ENCODE results near the gene SIKE1. TPM values are rescaled to one million over a fixed set of nuclear protein-coding genes. Genes with fewer than 3 reads are reported as not detected.

Gene SIKE1
- total RNA-seq, 3 donors from 2014 or later (not counting 1 experiment from before 2014, with no cell fraction given), result 53.3 to 57.5 (median 53.4) TPM

- H3K27ac Mint-ChIP-seq, result peak overlapping the region in 1 of 2 donors; percentile 99
- Histone ChIP-seq H3K36me3 (ENCODE audit: control insufficient read depth, insufficient read depth, low read length) (peaks cover 20% of the 10 kb centered on the region), H3K4me3 (ENCODE audit: low read length) (no peak overlapping the region), H3K9me3 (ENCODE audit: control insufficient read depth, insufficient read depth, low read length) (no peaks in the 10 kb centered on the region), H3K4me1 (ENCODE audit: control insufficient read depth, insufficient read depth, low read length) (peaks cover 27% of the 10 kb centered on the region), H3K27me3 (ENCODE audit: control insufficient read depth, insufficient read depth, low read length) (no peaks in the 10 kb centered on the region), H3K27ac (ENCODE audit: low read length) (no peak overlapping the region)
- no peaks in the 10 kb centered on the region for H3K9me3 Mint-ChIP-seq
- DNase-seq (no peak), ATAC-seq (no peak)
- H3K4me3 Mint-ChIP-seq, result no peak overlapping the region
- TF ChIP-seq CTCF (IDR thresholded peaks at IDR 0.05), result no peak
- H3K36me3 Mint-ChIP-seq, result no peaks in the 10 kb centered on the region
- intact Hi-C loops (cut with micrococcal nuclease), result no loop called here
- H3K27me3 Mint-ChIP-seq (ENCODE audit: low read depth in 2 of 2), result no peaks in the 10 kb centered on the region
- WGBS (ENCODE audit: insufficient coverage), result 60% methylated on average over 2 of the region's 4 CpGs
- H3K4me1 Mint-ChIP-seq, result peaks cover 84 to 86% of the 10 kb centered on the region in 2 donors
These were observed 27.3 kb downstream of the SIKE1 start for GRCh38 chr1:114753143-114753542.

GRCh38 chr1:114750780-114751179, 29.7 kb downstream of the SIKE1 start:
- WGBS (ENCODE audit: insufficient coverage), result 64% methylated on average over 5 of the region's 5 CpGs
- H3K9me3 Mint-ChIP-seq, result no peaks in the 10 kb centered on the region
- H3K36me3 ChIP-seq (ENCODE audit: control insufficient read depth, insufficient read depth, low read length), result peaks cover 38% of the 10 kb centered on the region
- peaks cover 18% of the 10 kb centered on the region for H3K4me1 ChIP-seq (ENCODE audit: control insufficient read depth, insufficient read depth, low read length)
- H3K27ac ChIP-seq (ENCODE audit: low read length), result no peak overlapping the region
- peak overlapping the region; percentile 29 to 75 for H3K27ac Mint-ChIP-seq
- H3K27me3 Mint-ChIP-seq (ENCODE audit: low read depth in 2 of 2), result no peaks in the 10 kb centered on the region
- H3K4me3 Mint-ChIP-seq, result no peak overlapping the region
- H3K4me1 Mint-ChIP-seq, result peaks cover 76 to 85% of the 10 kb centered on the region in 2 donors
- DNase-seq (no peak), ATAC-seq (no peak)
- H3K27me3 ChIP-seq (ENCODE audit: control insufficient read depth, insufficient read depth, low read length), result no peaks in the 10 kb centered on the region
- no peak for TF ChIP-seq CTCF (IDR thresholded peaks at IDR 0.05)
- no peaks in the 10 kb centered on the region for H3K9me3 ChIP-seq (ENCODE audit: control insufficient read depth, insufficient read depth, low read length)
- intact Hi-C loops (cut with micrococcal nuclease), result no loop called here
- peaks cover 7% of the 10 kb centered on the region for H3K36me3 Mint-ChIP-seq
- no peak overlapping the region for H3K4me3 ChIP-seq (ENCODE audit: low read length)

GRCh38 chr1:114749835-114750234, 30.6 kb downstream of the SIKE1 start:
- no peak for TF ChIP-seq CTCF (IDR thresholded peaks at IDR 0.05)
- WGBS (ENCODE audit: insufficient coverage), result 80% methylated on average over 2 of the region's 5 CpGs
- Histone ChIP-seq H3K4me3 (ENCODE audit: low read length) (no peak overlapping the region), H3K27ac (ENCODE audit: low read length) (no peak overlapping the region), H3K9me3 (ENCODE audit: control insufficient read depth, insufficient read depth, low read length) (no peaks in the 10 kb centered on the region), H3K36me3 (ENCODE audit: control insufficient read depth, insufficient read depth, low read length) (peaks cover 40% of the 10 kb centered on the region), H3K4me1 (ENCODE audit: control insufficient read depth, insufficient read depth, low read length) (peaks cover 15% of the 10 kb centered on the region), H3K27me3 (ENCODE audit: control insufficient read depth, insufficient read depth, low read length) (no peaks in the 10 kb centered on the region)
- no peak for ATAC-seq
- DNase-seq, result no peak
- Mint-ChIP-seq H3K9me3 (no peaks in the 10 kb centered on the region), H3K4me1 (peaks cover 67 to 79% of the 10 kb centered on the region in 2 donors), H3K4me3 (no peak overlapping the region), H3K27ac (no peak overlapping the region), H3K36me3 (peaks cover 7% of the 10 kb centered on the region), H3K27me3 (ENCODE audit: low read depth in 2 of 2) (no peaks in the 10 kb centered on the region)
- intact Hi-C loops (cut with micrococcal nuclease), result no loop called here

GRCh38 chr1:114746450-114747121, 33.9 kb downstream of the SIKE1 start:
- Mint-ChIP-seq H3K27ac (peak overlapping the region; percentile 10 to 45), H3K36me3 (peaks cover 8% of the 10 kb centered on the region), H3K4me1 (peaks cover 72 to 82% of the 10 kb centered on the region in 2 donors), H3K27me3 (ENCODE audit: low read depth in 2 of 2) (no peaks in the 10 kb centered on the region), H3K9me3 (no peaks in the 10 kb centered on the region), H3K4me3 (no peak overlapping the region)
- no peak for DNase-seq
- H3K9me3 ChIP-seq (ENCODE audit: control insufficient read depth, insufficient read depth, low read length), result no peaks in the 10 kb centered on the region
- 85% methylated on average over 6 of the region's 6 CpGs for whole genome bisulfite sequencing (ENCODE audit: insufficient coverage)
- peaks cover 6% of the 10 kb centered on the region for H3K4me1 ChIP-seq (ENCODE audit: control insufficient read depth, insufficient read depth, low read length)
- no peak overlapping the region for H3K4me3 ChIP-seq (ENCODE audit: low read length)
- no peaks in the 10 kb centered on the region for H3K27me3 ChIP-seq (ENCODE audit: control insufficient read depth, insufficient read depth, low read length)
- intact Hi-C loops (cut with micrococcal nuclease), result no loop called here
- H3K36me3 ChIP-seq (ENCODE audit: control insufficient read depth, insufficient read depth, low read length), result peaks cover 53% of the 10 kb centered on the region
- no peak overlapping the region for H3K27ac ChIP-seq (ENCODE audit: low read length)
- no peak for ATAC-seq
- TF ChIP-seq CTCF (IDR thresholded peaks at IDR 0.05), result no peak
